T-cell (primary cell): ENCODE measurements around the gene PDGFD. TPM values are rescaled to one million over a fixed set of nuclear protein-coding genes. Genes with fewer than 3 reads are reported as not detected.

Experiments used
- ATAC-seq, 4 experiments: fragments of 200-7000 bp in 3 of 4; fragments of 150-1000 bp in 1 of 4; cut with Tn5 transposase; replicated peaks in 1 of 4; 1 replicate in 3 of 4; 2 replicates in 1 of 4; pipeline ENCODE4 v1.10.0; 2021; ENCODE audit warnings: moderate library complexity in 3 of 4, mild to moderate bottlenecking in 2 of 4, moderate number of reproducible peaks in 1 of 4
- CTCF ChIA-PET, 2 donors: fragments of 300-600 bp; sonication (Branson Sonifier 250); formaldehyde crosslinking; loops; one replicate each; lab custom pipeline; 2022; ENCODE audit warnings: antibody characterized with exemption in 2 of 2; lab: Charles Lee
- POLR2A ChIA-PET, 2 donors: fragments of 300-600 bp; sonication (Branson Sonifier 250); formaldehyde crosslinking; loops; one replicate each; lab custom pipeline; 2022; ENCODE audit warnings: antibody characterized with exemption in 2 of 2; lab: Charles Lee
- DNase-seq, 35 experiments: peaks; one replicate each; pipeline versions ENCODE4 v3.0.0 to v3.0.0-alpha.2; 2013 to 2023
- H3K27ac ChIP-seq: one replicate; pipeline ENCODE4 v1.5.1; 2013; ENCODE audit warnings: low read length
- H3K27me3 ChIP-seq, 2 experiments: replicated peaks in 1 of 2; 1 replicate in 1 of 2; 2 replicates in 1 of 2; pipeline versions ENCODE4 v1.6.1 to v1.7.0; 2013; ENCODE audit warnings: low read length in 1 of 2, mixed read lengths in 1 of 2; ENCODE audit not compliant: control insufficient read depth in 2 of 2, insufficient read depth in 2 of 2; ENCODE audit errors: extremely low read depth in 1 of 2
- H3K36me3 ChIP-seq, 2 donors: 1 replicate in 1 of 2; 2 replicates in 1 of 2; pipeline versions ENCODE4 v1.6.1 to v1.7.0; 2013; ENCODE audit warnings: low read length in 1 of 2; ENCODE audit not compliant: control insufficient read depth in 2 of 2, insufficient read depth in 1 of 2; ENCODE audit errors: extremely low read depth in 1 of 2
- H3K4me1 ChIP-seq, 2 experiments: 1 replicate in 1 of 2; 2 replicates in 1 of 2; pipeline versions ENCODE4 v1.6.1 to v1.7.0; 2013; ENCODE audit warnings: low read length in 2 of 2, mixed read lengths in 1 of 2; ENCODE audit not compliant: insufficient read depth in 2 of 2, control insufficient read depth in 1 of 2; ENCODE audit errors: extremely low read depth in 1 of 2
- H3K4me3 ChIP-seq, 2 donors: 1 replicate in 1 of 2; 2 replicates in 1 of 2; pipeline versions ENCODE4 v1.5.1 to v1.7.0; 2013; ENCODE audit warnings: mild to moderate bottlenecking in 2 of 2, low read length in 1 of 2, moderate library complexity in 1 of 2; ENCODE audit not compliant: control insufficient read depth in 1 of 2; ENCODE audit errors: extremely low read depth in 1 of 2
- H3K9me3 ChIP-seq: 2 replicates; pipeline ENCODE4 v1.7.0; 2013
- H3K27ac Mint-ChIP-seq, 2 donors: one replicate each; pipeline ENCODE4 v1.8.0; 2020 to 2021; ENCODE audit warnings: mild to moderate bottlenecking in 2 of 2, mixed read lengths in 2 of 2
- H3K27me3 Mint-ChIP-seq, 2 donors: one replicate each; pipeline ENCODE4 v1.8.0; 2021 to 2022; ENCODE audit warnings: mixed read lengths in 2 of 2
- H3K36me3 Mint-ChIP-seq: one replicate; pipeline ENCODE4 v1.8.0; 2021; ENCODE audit warnings: mixed read lengths
- H3K4me1 Mint-ChIP-seq, 3 donors: one replicate each; pipeline ENCODE4 v1.8.0; 2020 to 2022; ENCODE audit warnings: mixed read lengths in 3 of 3, mild to moderate bottlenecking in 1 of 3
- H3K4me3 Mint-ChIP-seq, 3 donors: one replicate each; pipeline ENCODE4 v1.8.0; 2020 to 2022; ENCODE audit warnings: mild to moderate bottlenecking in 3 of 3, mixed read lengths in 3 of 3, moderate library complexity in 3 of 3
- H3K9me3 Mint-ChIP-seq, 3 donors: one replicate each; pipeline ENCODE4 v1.8.0; 2020 to 2022; ENCODE audit warnings: mixed read lengths in 3 of 3
- whole genome bisulfite sequencing: methylation state at CpG from one replicate; pipeline ENCODE4 v1.1.5; 2013; ENCODE audit warnings: missing lambda C conversion rate; ENCODE audit not compliant: insufficient coverage; 5-methylcytosine and 5-hydroxymethylcytosine counted together
- total RNA-seq, 35 experiments: library from RNA in 6 of 35; stranded (reverse) in 6 of 35; fragments of 120-200 nt in 1 of 35; gene quantifications; one replicate each; pipeline versions ENCODE4 v1.2.1 to v1.2.4 and lab custom pipeline; 2013 to 2026

PDGFD gene
- total RNA-seq, 5 donors from 2014 or later (not counting 1 experiment from before 2014, with no cell fraction given) = 0.35 to 2.9 (median 1.2) TPM

GRCh38 chr11:104094576-104094975 lies 69.4 kb downstream of the PDGFD start:
- CTCF ChIA-PET = no interaction called here
- no peaks in the 10 kb centered on the region for H3K9me3 Mint-ChIP-seq
- H3K27ac Mint-ChIP-seq = no peak overlapping the region
- POLR2A ChIA-PET = no interaction called here
- Histone ChIP-seq H3K27ac (no peak overlapping the region), H3K4me3 (no peak overlapping the region), H3K9me3 (no peaks in the 10 kb centered on the region), H3K4me1 (no peaks in the 10 kb centered on the region), H3K36me3 (no peaks in the 10 kb centered on the region), H3K27me3 (no peaks in the 10 kb centered on the region)
- no peaks in the 10 kb centered on the region for H3K27me3 Mint-ChIP-seq
- no peaks in the 10 kb centered on the region for H3K36me3 Mint-ChIP-seq
- no peaks in the 10 kb centered on the region for H3K4me1 Mint-ChIP-seq
- 79% methylated on average over 3 of the region's 3 CpGs for WGBS
- ATAC-seq (no peak), DNase-seq (no peak)
- H3K4me3 Mint-ChIP-seq = no peak overlapping the region

- no peaks in the 10 kb centered on the region for H3K9me3 ChIP-seq
- ATAC-seq (no peak), DNase-seq (no peak)
- no peaks in the 10 kb centered on the region for H3K27me3 Mint-ChIP-seq
- no peaks in the 10 kb centered on the region for H3K9me3 Mint-ChIP-seq
- H3K4me1 ChIP-seq = no peaks in the 10 kb centered on the region
- no peak overlapping the region for H3K27ac Mint-ChIP-seq
- CTCF ChIA-PET = interaction anchor here in 1 of 2 donors (0.6 kb wide), 1 partner anchor 107 kb away, joined by 9 read pairs; no protein-coding TSS in a partner anchor
- no peak overlapping the region for H3K4me3 Mint-ChIP-seq
- H3K27ac ChIP-seq = no peak overlapping the region
- WGBS = 88% methylated on average over 4 of the region's 5 CpGs
- H3K4me1 Mint-ChIP-seq = no peaks in the 10 kb centered on the region
- POLR2A ChIA-PET = no interaction called here
- no peaks in the 10 kb centered on the region for H3K36me3 ChIP-seq
- no peak overlapping the region for H3K4me3 ChIP-seq
- H3K27me3 ChIP-seq = no peaks in the 10 kb centered on the region
- no peaks in the 10 kb centered on the region for H3K36me3 Mint-ChIP-seq
These were observed 70.3 kb downstream of the PDGFD start for GRCh38 chr11:104093426-104094280.

- ATAC-seq (no peak), DNase-seq (no peak)
- Mint-ChIP-seq H3K36me3 (no peaks in the 10 kb centered on the region), H3K27me3 (no peaks in the 10 kb centered on the region), H3K27ac (no peak overlapping the region), H3K9me3 (no peaks in the 10 kb centered on the region), H3K4me3 (no peak overlapping the region), H3K4me1 (no peaks in the 10 kb centered on the region)
- Histone ChIP-seq H3K4me3 (no peak overlapping the region), H3K27me3 (no peaks in the 10 kb centered on the region), H3K9me3 (no peaks in the 10 kb centered on the region), H3K36me3 (no peaks in the 10 kb centered on the region), H3K4me1 (no peaks in the 10 kb centered on the region), H3K27ac (no peak overlapping the region)
- 100% methylated on average over 1 of the region's 2 CpGs for WGBS
- ChIA-PET POLR2A (no interaction called here), CTCF (interaction anchor here in 1 of 2 donors (0.6 kb wide), 1 partner anchor 106 kb away, joined by 9 read pairs; no protein-coding TSS in a partner anchor)
These were observed 71.2 kb downstream of the PDGFD start for GRCh38 chr11:104092744-104093143.

- no peak for DNase-seq
- Histone ChIP-seq H3K4me1 (no peaks in the 10 kb centered on the region), H3K4me3 (no peak overlapping the region), H3K27me3 (no peaks in the 10 kb centered on the region), H3K36me3 (no peaks in the 10 kb centered on the region), H3K9me3 (no peaks in the 10 kb centered on the region), H3K27ac (no peak overlapping the region)
- no peak overlapping the region for H3K27ac Mint-ChIP-seq
- no CpG with 5 or more reads among the region's 4 CpGs for WGBS
- H3K9me3 Mint-ChIP-seq = no peaks in the 10 kb centered on the region
- no peaks in the 10 kb centered on the region for H3K4me1 Mint-ChIP-seq
- H3K4me3 Mint-ChIP-seq = no peak overlapping the region
- ChIA-PET POLR2A (no interaction called here), CTCF (interaction anchor here in 1 of 2 donors (0.6 kb wide), 1 partner anchor 277 kb away, joined by 3 read pairs; no protein-coding TSS in a partner anchor)
- no peaks in the 10 kb centered on the region for H3K36me3 Mint-ChIP-seq
- H3K27me3 Mint-ChIP-seq = no peaks in the 10 kb centered on the region
- ATAC-seq = no peak
These were observed 72.5 kb downstream of the PDGFD start for GRCh38 chr11:104091281-104092096.

- WGBS = 40% methylated on average over 1 of the region's 3 CpGs
These were observed 73.2 kb downstream of the PDGFD start for GRCh38 chr11:104090767-104091166.

GRCh38 chr11:104089481-104089880 lies 74.5 kb downstream of the PDGFD start:
- Mint-ChIP-seq H3K4me3 (no peak overlapping the region), H3K9me3 (no peaks in the 10 kb centered on the region), H3K4me1 (no peaks in the 10 kb centered on the region), H3K36me3 (no peaks in the 10 kb centered on the region), H3K27ac (no peak overlapping the region), H3K27me3 (no peaks in the 10 kb centered on the region)
- Histone ChIP-seq H3K27me3 (no peaks in the 10 kb centered on the region), H3K36me3 (no peaks in the 10 kb centered on the region), H3K27ac (no peak overlapping the region), H3K4me3 (no peak overlapping the region), H3K4me1 (no peaks in the 10 kb centered on the region), H3K9me3 (no peaks in the 10 kb centered on the region)
- no peak for DNase-seq
- ATAC-seq = no peak
- ChIA-PET CTCF (no interaction called here), POLR2A (no interaction called here)
- 100% methylated on average over 1 of the region's 2 CpGs for WGBS

More at GRCh38 chr11:104090767-104091166, 73.2 kb downstream of the PDGFD start:
- no peaks in the 10 kb centered on the region for H3K27me3 ChIP-seq
- no peak for DNase-seq
- H3K36me3 ChIP-seq = no peaks in the 10 kb centered on the region
- no peak overlapping the region for H3K4me3 Mint-ChIP-seq
- no peaks in the 10 kb centered on the region for H3K9me3 Mint-ChIP-seq
- no peak overlapping the region for H3K27ac Mint-ChIP-seq
- H3K27ac ChIP-seq = no peak overlapping the region
- no peak for ATAC-seq
- H3K9me3 ChIP-seq = no peaks in the 10 kb centered on the region
- no peaks in the 10 kb centered on the region for H3K4me1 Mint-ChIP-seq
- H3K4me3 ChIP-seq = no peak overlapping the region
- H3K27me3 Mint-ChIP-seq = no peaks in the 10 kb centered on the region
- H3K4me1 ChIP-seq = no peaks in the 10 kb centered on the region
- H3K36me3 Mint-ChIP-seq = no peaks in the 10 kb centered on the region
- ChIA-PET CTCF (no interaction called here), POLR2A (no interaction called here)
